ENCODE measurements around the gene RBM20.

RBM20 gene

GRCh38 chr10:110668443-110668842 is 24.3 kb downstream of the RBM20 start:
- Mint-ChIP-seq H3K9me3 (no peaks in the 10 kb centered on the region), H3K27ac (no peak overlapping the region), H3K27me3 (peaks cover 18% of the 10 kb centered on the region), H3K4me3 (no peak overlapping the region), H3K36me3 (ENCODE audit: low read depth) (no peaks in the 10 kb centered on the region), H3K4me1 (peaks cover 2% of the 10 kb centered on the region)
- no peak for DNase-seq
- no peak for ATAC-seq

GRCh38 chr10:110670335-110670734 is 26.2 kb downstream of the RBM20 start:
- Mint-ChIP-seq H3K4me1 (peaks cover 2% of the 10 kb centered on the region), H3K27me3 (peaks cover 24% of the 10 kb centered on the region), H3K4me3 (no peak overlapping the region), H3K36me3 (ENCODE audit: low read depth) (no peaks in the 10 kb centered on the region), H3K9me3 (no peaks in the 10 kb centered on the region), H3K27ac (no peak overlapping the region)
- no peak for DNase-seq
- ATAC-seq, result no peak

- DNase-seq (peak; percentile 79), ATAC-seq (peak; percentile 94)
- Mint-ChIP-seq H3K4me3 (peak overlapping the region; percentile 79), H3K9me3 (no peaks in the 10 kb centered on the region), H3K27me3 (peaks cover 21% of the 10 kb centered on the region), H3K4me1 (peaks cover 2% of the 10 kb centered on the region), H3K36me3 (ENCODE audit: low read depth) (no peaks in the 10 kb centered on the region), H3K27ac (peak overlapping the region; percentile 52)
Observed at GRCh38 chr10:110671788-110672579, 27.8 kb downstream of the RBM20 start.

- Mint-ChIP-seq H3K4me3 (peak overlapping the region; percentile 79), H3K27me3 (peaks cover 22% of the 10 kb centered on the region), H3K36me3 (ENCODE audit: low read depth) (no peaks in the 10 kb centered on the region), H3K9me3 (no peaks in the 10 kb centered on the region), H3K27ac (peak overlapping the region; percentile 52), H3K4me1 (peaks cover 2% of the 10 kb centered on the region)
- no peak for DNase-seq
- peak; percentile 34 for ATAC-seq
Observed at GRCh38 chr10:110672580-110672919, 28.4 kb downstream of the RBM20 start.

GRCh38 chr10:110676016-110676415 is 31.9 kb downstream of the RBM20 start:
- H3K4me3 Mint-ChIP-seq, result no peak overlapping the region
- H3K4me1 Mint-ChIP-seq, result peaks cover 5% of the 10 kb centered on the region
- H3K9me3 Mint-ChIP-seq, result no peaks in the 10 kb centered on the region
- no peak for DNase-seq
- H3K36me3 Mint-ChIP-seq (ENCODE audit: low read depth), result no peaks in the 10 kb centered on the region
- ATAC-seq, result no peak
- no peak overlapping the region for H3K27ac Mint-ChIP-seq
- H3K27me3 Mint-ChIP-seq, result peaks cover 16% of the 10 kb centered on the region

- ATAC-seq, result no peak
- Mint-ChIP-seq H3K9me3 (no peaks in the 10 kb centered on the region), H3K27me3 (peaks cover 15% of the 10 kb centered on the region), H3K36me3 (ENCODE audit: low read depth) (no peaks in the 10 kb centered on the region), H3K27ac (no peak overlapping the region), H3K4me3 (no peak overlapping the region), H3K4me1 (peaks cover 3% of the 10 kb centered on the region)
- no peak for DNase-seq
Observed at GRCh38 chr10:110679486-110680272, 35.5 kb downstream of the RBM20 start.

GRCh38 chr10:110680273-110681020 is 36.3 kb downstream of the RBM20 start:
- Mint-ChIP-seq H3K36me3 (ENCODE audit: low read depth) (no peaks in the 10 kb centered on the region), H3K4me1 (peaks cover 3% of the 10 kb centered on the region), H3K27me3 (peaks cover 12% of the 10 kb centered on the region), H3K27ac (no peak overlapping the region), H3K4me3 (no peak overlapping the region), H3K9me3 (no peaks in the 10 kb centered on the region)
- DNase-seq (no peak), ATAC-seq (no peak)

- Mint-ChIP-seq H3K4me1 (peaks cover 3% of the 10 kb centered on the region), H3K27me3 (peaks cover 12% of the 10 kb centered on the region), H3K9me3 (no peaks in the 10 kb centered on the region), H3K36me3 (ENCODE audit: low read depth) (no peaks in the 10 kb centered on the region), H3K4me3 (no peak overlapping the region), H3K27ac (no peak overlapping the region)
- peak; percentile 51 for DNase-seq
- peak; percentile 61 for ATAC-seq
Observed at GRCh38 chr10:110681023-110681681, 37.0 kb downstream of the RBM20 start.

- Mint-ChIP-seq H3K36me3 (ENCODE audit: low read depth) (no peaks in the 10 kb centered on the region), H3K27ac (no peak overlapping the region), H3K4me1 (peaks cover 3% of the 10 kb centered on the region), H3K4me3 (no peak overlapping the region), H3K27me3 (peaks cover 12% of the 10 kb centered on the region), H3K9me3 (no peaks in the 10 kb centered on the region)
- DNase-seq (no peak), ATAC-seq (no peak)
Observed at GRCh38 chr10:110682348-110682747, 38.2 kb downstream of the RBM20 start.

- ATAC-seq, result no peak
- Mint-ChIP-seq H3K9me3 (no peaks in the 10 kb centered on the region), H3K4me1 (peaks cover 3% of the 10 kb centered on the region), H3K4me3 (no peak overlapping the region), H3K27ac (no peak overlapping the region), H3K36me3 (ENCODE audit: low read depth) (no peaks in the 10 kb centered on the region), H3K27me3 (peaks cover 13% of the 10 kb centered on the region)
- DNase-seq, result no peak
Observed at GRCh38 chr10:110684800-110685446, 40.8 kb downstream of the RBM20 start.

GRCh38 chr10:110686047-110686446 is 41.9 kb downstream of the RBM20 start:
- DNase-seq, result no peak
- H3K27me3 Mint-ChIP-seq, result peaks cover 11% of the 10 kb centered on the region

GRCh38 chr10:110686949-110687348 is 42.8 kb downstream of the RBM20 start:
- no peak overlapping the region for H3K27ac Mint-ChIP-seq
- peaks cover 10% of the 10 kb centered on the region for H3K27me3 Mint-ChIP-seq
- DNase-seq (no peak), ATAC-seq (no peak)
- H3K36me3 Mint-ChIP-seq (ENCODE audit: low read depth), result no peaks in the 10 kb centered on the region
- H3K9me3 Mint-ChIP-seq, result peaks cover 6% of the 10 kb centered on the region
- H3K4me3 Mint-ChIP-seq, result no peak overlapping the region
- H3K4me1 Mint-ChIP-seq, result no peaks in the 10 kb centered on the region

More at GRCh38 chr10:110686047-110686446, 41.9 kb downstream of the RBM20 start:
- Mint-ChIP-seq H3K27ac (no peak overlapping the region), H3K9me3 (no peaks in the 10 kb centered on the region), H3K4me3 (no peak overlapping the region), H3K4me1 (no peaks in the 10 kb centered on the region), H3K36me3 (ENCODE audit: low read depth) (no peaks in the 10 kb centered on the region)
- ATAC-seq, result no peak

- Mint-ChIP-seq H3K27me3 (peaks cover 8% of the 10 kb centered on the region), H3K36me3 (ENCODE audit: low read depth) (no peaks in the 10 kb centered on the region), H3K4me1 (no peaks in the 10 kb centered on the region), H3K9me3 (peaks cover 7% of the 10 kb centered on the region), H3K4me3 (no peak overlapping the region), H3K27ac (no peak overlapping the region)
- DNase-seq (no peak), ATAC-seq (no peak)
Observed at GRCh38 chr10:110687400-110687799, 43.3 kb downstream of the RBM20 start.

GRCh38 chr10:110691139-110691538 is 47.0 kb downstream of the RBM20 start:
- Mint-ChIP-seq H3K27me3 (peaks cover 7% of the 10 kb centered on the region), H3K36me3 (ENCODE audit: low read depth) (peaks cover 2% of the 10 kb centered on the region), H3K4me1 (no peaks in the 10 kb centered on the region), H3K4me3 (no peak overlapping the region), H3K27ac (no peak overlapping the region), H3K9me3 (peaks cover 17% of the 10 kb centered on the region)
- no peak for DNase-seq
- ATAC-seq, result no peak
